Measurements from ENCODE around the gene RAB11FIP3.
A peak's percentile ranks its signal among the peaks of the same experiment; 100 is the strongest.

- TF ChIP-seq, protein P1, sequence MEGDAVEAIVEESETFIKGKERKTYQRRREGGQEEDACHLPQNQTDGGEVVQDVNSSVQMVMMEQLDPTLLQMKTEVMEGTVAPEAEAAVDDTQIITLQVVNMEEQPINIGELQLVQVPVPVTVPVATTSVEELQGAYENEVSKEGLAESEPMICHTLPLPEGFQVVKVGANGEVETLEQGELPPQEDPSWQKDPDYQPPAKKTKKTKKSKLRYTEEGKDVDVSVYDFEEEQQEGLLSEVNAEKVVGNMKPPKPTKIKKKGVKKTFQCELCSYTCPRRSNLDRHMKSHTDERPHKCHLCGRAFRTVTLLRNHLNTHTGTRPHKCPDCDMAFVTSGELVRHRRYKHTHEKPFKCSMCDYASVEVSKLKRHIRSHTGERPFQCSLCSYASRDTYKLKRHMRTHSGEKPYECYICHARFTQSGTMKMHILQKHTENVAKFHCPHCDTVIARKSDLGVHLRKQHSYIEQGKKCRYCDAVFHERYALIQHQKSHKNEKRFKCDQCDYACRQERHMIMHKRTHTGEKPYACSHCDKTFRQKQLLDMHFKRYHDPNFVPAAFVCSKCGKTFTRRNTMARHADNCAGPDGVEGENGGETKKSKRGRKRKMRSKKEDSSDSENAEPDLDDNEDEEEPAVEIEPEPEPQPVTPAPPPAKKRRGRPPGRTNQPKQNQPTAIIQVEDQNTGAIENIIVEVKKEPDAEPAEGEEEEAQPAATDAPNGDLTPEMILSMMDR (conservative IDR thresholded peaks at IDR 0.05 in 1 of 2, IDR thresholded peaks at IDR 0.05 in 1 of 2; ENCODE audit: extremely low read depth in 1 of 2, insufficient read depth in 1 of 2, low read depth in 1 of 2, low read length in 2 of 2), result peak; percentile 66 to 95
- TF ChIP-seq EZH2 (IDR thresholded peaks at IDR 0.05; ENCODE audit: borderline replicate concordance, low read length), result no peak
Observed at GRCh38 chr16:391885-392335, 33.5 kb upstream of the RAB11FIP3 start.
